Measurements from ENCODE around the gene PCID2. TPM values are rescaled to one million over a fixed set of nuclear protein-coding genes. Genes with fewer than 3 reads are reported as not detected.

PCID2 gene
- total RNA-seq, 6 donors from 2014 or later, result 30.7 to 62.5 (median 37.1) TPM

- Histone ChIP-seq H3K4me3 (no peak overlapping the region), H3K27ac (no peak overlapping the region), H3K4me1 (peaks cover 14 to 32% (median 25%) of the 10 kb centered on the region in 4 donors), H3K36me3 (peaks cover 0 to 64% (median 22%) of the 10 kb centered on the region in 4 donors), H3K9me3 (no peaks in the 10 kb centered on the region), H3K27me3 (no peaks in the 10 kb centered on the region)
- DNase-seq (no peak), ATAC-seq (ENCODE audit: low FRiP score in 2 of 2) (no peak)
- WGBS, 2 donors, result 91 to 96% methylated on average over 7 of the region's 7 CpGs
- no peak for TF ChIP-seq EP300 (IDR thresholded peaks at IDR 0.05)
- TF ChIP-seq POLR2AphosphoS5 (IDR thresholded peaks at IDR 0.05), result no peak
- no peak for TF ChIP-seq CTCF (IDR thresholded peaks at IDR 0.05)
- no peak for TF ChIP-seq POLR2A (IDR thresholded peaks at IDR 0.05)
These were observed 12.4 kb upstream of the PCID2 start for GRCh38 chr13:113220877-113221276.

GRCh38 chr13:113220141-113220598 is 11.7 kb upstream of the PCID2 start:
- TF ChIP-seq POLR2A (IDR thresholded peaks at IDR 0.05), result no peak
- peak in 1 of 2 donors; percentile 19 for TF ChIP-seq POLR2AphosphoS5 (IDR thresholded peaks at IDR 0.05)
- no peak for TF ChIP-seq CTCF (IDR thresholded peaks at IDR 0.05)
- peak in 1 of 4 donors; percentile 4 for TF ChIP-seq EP300 (IDR thresholded peaks at IDR 0.05)
- Histone ChIP-seq H3K27ac (peak overlapping the region in 2 of 4 donors; percentile 4 to 23), H3K36me3 (peaks cover 0 to 57% (median 16%) of the 10 kb centered on the region in 4 donors), H3K9me3 (no peaks in the 10 kb centered on the region), H3K27me3 (no peaks in the 10 kb centered on the region), H3K4me3 (no peak overlapping the region), H3K4me1 (peaks cover 14 to 39% (median 32%) of the 10 kb centered on the region in 4 donors)
- ATAC-seq (ENCODE audit: low FRiP score in 2 of 2) (no peak), DNase-seq (peak; percentile 42 to 71)
- WGBS, 2 donors, result 58 to 61% methylated on average over 8 to 13 of the region's 13 CpGs

- 87 to 93% methylated on average over 10 to 14 of the region's 14 CpGs for WGBS, 2 donors
These were observed 10.9 kb upstream of the PCID2 start for GRCh38 chr13:113219256-113219940.

GRCh38 chr13:113218586-113218985 is 10.1 kb upstream of the PCID2 start:
- Histone ChIP-seq H3K4me3 (no peak overlapping the region), H3K27me3 (no peaks in the 10 kb centered on the region), H3K27ac (no peak overlapping the region), H3K36me3 (peaks cover 0 to 42% (median 7%) of the 10 kb centered on the region in 4 donors), H3K9me3 (no peaks in the 10 kb centered on the region), H3K4me1 (peaks cover 14 to 51% (median 41%) of the 10 kb centered on the region in 4 donors)
- ATAC-seq (ENCODE audit: low FRiP score in 2 of 2) (no peak), DNase-seq (no peak)
- 65 to 83% methylated on average over 2 to 3 of the region's 3 CpGs for WGBS, 2 donors
- TF ChIP-seq CTCF (IDR thresholded peaks at IDR 0.05), result no peak
- TF ChIP-seq EP300 (IDR thresholded peaks at IDR 0.05), result no peak
- TF ChIP-seq POLR2A (IDR thresholded peaks at IDR 0.05), result no peak
- TF ChIP-seq POLR2AphosphoS5 (IDR thresholded peaks at IDR 0.05), result no peak

More at GRCh38 chr13:113219256-113219940, 10.9 kb upstream of the PCID2 start:
- ATAC-seq (ENCODE audit: low FRiP score in 2 of 2) (no peak), DNase-seq (no peak)
- Histone ChIP-seq H3K9me3 (no peaks in the 10 kb centered on the region), H3K27me3 (no peaks in the 10 kb centered on the region), H3K4me1 (peaks cover 14 to 47% (median 37%) of the 10 kb centered on the region in 4 donors), H3K36me3 (peaks cover 0 to 49% (median 11%) of the 10 kb centered on the region in 4 donors), H3K4me3 (no peak overlapping the region), H3K27ac (peak overlapping the region in 2 of 4 donors; percentile 4 to 23)
- TF ChIP-seq CTCF (IDR thresholded peaks at IDR 0.05) (no peak), POLR2AphosphoS5 (IDR thresholded peaks at IDR 0.05) (no peak), EP300 (IDR thresholded peaks at IDR 0.05) (no peak), POLR2A (IDR thresholded peaks at IDR 0.05) (no peak)
